Central memory CD8-positive, alpha-beta T cell (primary cell): ENCODE results near the gene CLIP2.

ENCODE experiments used
- ATAC-seq: fragments of 150-1000 bp; cut with Tn5 transposase; replicated peaks from 2 replicates; pipeline ENCODE4 v1.10.0; 2022; ENCODE audit warnings: mild to moderate bottlenecking, moderate FRiP score, moderate number of reproducible peaks; ENCODE audit not compliant: poor library complexity, severe bottlenecking; ENCODE audit errors: extremely low read depth
- DNase-seq, 2 donors: peaks; one replicate each; pipeline ENCODE4 v3.0.0; 2021; ENCODE audit warnings: low spot score in 2 of 2
- H3K27ac Mint-ChIP-seq: one replicate; pipeline ENCODE4 v1.8.0; 2022; ENCODE audit warnings: low read depth, mild to moderate bottlenecking, moderate library complexity, mixed read lengths
- H3K27me3 Mint-ChIP-seq: one replicate; pipeline ENCODE4 v1.8.0; 2022; ENCODE audit warnings: mixed read lengths
- H3K36me3 Mint-ChIP-seq: one replicate; pipeline ENCODE4 v1.8.0; 2022; ENCODE audit warnings: mild to moderate bottlenecking, moderate library complexity, mixed read lengths; ENCODE audit not compliant: insufficient read depth
- H3K4me1 Mint-ChIP-seq: one replicate; pipeline ENCODE4 v1.8.0; 2022; ENCODE audit warnings: mixed read lengths
- H3K4me3 Mint-ChIP-seq: one replicate; pipeline ENCODE4 v1.8.0; 2022; ENCODE audit warnings: mild to moderate bottlenecking, moderate library complexity, mixed read lengths
- H3K9me3 Mint-ChIP-seq: one replicate; pipeline ENCODE4 v1.8.0; 2022; ENCODE audit warnings: mixed read lengths

CLIP2 gene

GRCh38 chr7:74355091-74355490, 65.9 kb downstream of the CLIP2 start:
- Mint-ChIP-seq H3K4me1 (no peaks in the 10 kb centered on the region), H3K4me3 (no peak overlapping the region), H3K27ac (peak overlapping the region; percentile 45), H3K36me3 (peaks cover 4% of the 10 kb centered on the region), H3K27me3 (no peaks in the 10 kb centered on the region), H3K9me3 (no peaks in the 10 kb centered on the region)
- no peak for ATAC-seq
- DNase-seq: no peak

DNA sequence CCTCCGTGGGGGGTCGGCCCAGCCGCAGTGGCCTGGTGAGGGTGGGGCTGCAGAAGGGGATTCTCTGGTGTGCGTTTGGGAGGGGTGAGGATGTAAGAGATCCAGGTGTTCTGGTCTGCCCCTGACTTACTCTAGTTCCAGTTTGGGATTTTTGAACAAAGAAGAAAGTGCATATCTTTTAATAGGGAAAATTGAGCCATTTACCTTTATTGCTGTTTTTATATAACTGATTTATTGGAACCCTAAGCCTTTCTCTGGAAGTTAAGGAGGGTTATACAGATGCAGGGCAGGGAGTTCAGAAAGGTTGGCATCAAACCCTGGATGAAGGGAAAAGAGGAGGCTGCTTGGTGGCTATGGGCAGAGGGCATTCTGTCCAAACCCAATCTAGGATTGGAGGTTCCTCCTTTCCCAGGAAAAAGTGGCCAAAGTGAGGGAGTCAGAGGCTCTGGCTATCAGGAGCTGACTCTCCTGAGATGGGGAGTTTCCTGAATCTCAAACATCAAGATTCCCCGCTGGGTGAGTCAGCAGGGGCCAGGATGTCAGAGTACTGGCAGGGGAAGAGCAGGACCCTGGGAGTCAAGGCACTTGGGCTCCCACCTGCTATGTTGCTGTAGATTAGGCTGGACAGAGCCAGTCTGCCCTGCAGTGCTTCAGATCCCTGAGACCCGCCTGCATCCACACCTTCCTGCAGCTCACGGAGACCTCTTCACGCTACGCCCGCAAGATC, 67.5 kb downstream of the CLIP2 start:
- Mint-ChIP-seq H3K9me3 (no peaks in the 10 kb centered on the region), H3K4me1 (no peaks in the 10 kb centered on the region), H3K27me3 (no peaks in the 10 kb centered on the region), H3K4me3 (no peak overlapping the region), H3K27ac (peak overlapping the region; percentile 9), H3K36me3 (peaks cover 4% of the 10 kb centered on the region)
- ATAC-seq (no peak), DNase-seq (no peak)

DNA sequence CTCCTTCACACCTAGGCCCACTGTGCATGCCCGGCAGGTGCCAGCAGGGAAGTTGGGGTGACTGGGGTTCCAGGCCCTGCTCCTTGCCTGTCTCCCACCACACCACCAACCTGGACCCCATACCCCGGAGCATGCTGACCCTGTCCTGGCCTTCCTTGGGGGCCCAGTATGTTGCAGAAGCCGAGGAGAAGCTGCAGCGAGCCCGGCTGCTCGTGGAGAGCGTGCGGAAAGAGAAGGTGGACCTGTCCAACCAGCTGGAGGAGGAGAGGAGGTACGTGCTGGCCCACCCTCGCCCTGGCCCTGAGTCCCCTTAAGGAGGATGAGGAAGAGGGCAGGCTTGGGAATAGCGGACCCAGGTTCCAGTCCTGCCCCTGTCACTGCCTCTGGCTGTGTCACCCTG, 70.8 kb downstream of the CLIP2 start:
- H3K27ac Mint-ChIP-seq: no peak overlapping the region

GRCh38 chr7:74362266-74362665, 73.1 kb downstream of the CLIP2 start:
- Mint-ChIP-seq H3K27me3 (no peaks in the 10 kb centered on the region), H3K27ac (no peak overlapping the region), H3K9me3 (no peaks in the 10 kb centered on the region), H3K4me1 (no peaks in the 10 kb centered on the region), H3K36me3 (peaks cover 4% of the 10 kb centered on the region), H3K4me3 (no peak overlapping the region)
- ATAC-seq: no peak
- DNase-seq: no peak

More for the DNA sequence above, 70.8 kb downstream of the CLIP2 start:
- Mint-ChIP-seq H3K36me3 (peaks cover 4% of the 10 kb centered on the region), H3K4me3 (no peak overlapping the region), H3K9me3 (no peaks in the 10 kb centered on the region), H3K4me1 (no peaks in the 10 kb centered on the region), H3K27me3 (no peaks in the 10 kb centered on the region)
- ATAC-seq (no peak), DNase-seq (no peak)

- Mint-ChIP-seq H3K4me1 (no peaks in the 10 kb centered on the region), H3K9me3 (no peaks in the 10 kb centered on the region), H3K27me3 (no peaks in the 10 kb centered on the region), H3K27ac (no peak overlapping the region), H3K36me3 (no peaks in the 10 kb centered on the region), H3K4me3 (no peak overlapping the region)
- DNase-seq (no peak), ATAC-seq (no peak)
These were observed 74.9 kb downstream of the CLIP2 start for GRCh38 chr7:74364061-74364460.

DNA sequence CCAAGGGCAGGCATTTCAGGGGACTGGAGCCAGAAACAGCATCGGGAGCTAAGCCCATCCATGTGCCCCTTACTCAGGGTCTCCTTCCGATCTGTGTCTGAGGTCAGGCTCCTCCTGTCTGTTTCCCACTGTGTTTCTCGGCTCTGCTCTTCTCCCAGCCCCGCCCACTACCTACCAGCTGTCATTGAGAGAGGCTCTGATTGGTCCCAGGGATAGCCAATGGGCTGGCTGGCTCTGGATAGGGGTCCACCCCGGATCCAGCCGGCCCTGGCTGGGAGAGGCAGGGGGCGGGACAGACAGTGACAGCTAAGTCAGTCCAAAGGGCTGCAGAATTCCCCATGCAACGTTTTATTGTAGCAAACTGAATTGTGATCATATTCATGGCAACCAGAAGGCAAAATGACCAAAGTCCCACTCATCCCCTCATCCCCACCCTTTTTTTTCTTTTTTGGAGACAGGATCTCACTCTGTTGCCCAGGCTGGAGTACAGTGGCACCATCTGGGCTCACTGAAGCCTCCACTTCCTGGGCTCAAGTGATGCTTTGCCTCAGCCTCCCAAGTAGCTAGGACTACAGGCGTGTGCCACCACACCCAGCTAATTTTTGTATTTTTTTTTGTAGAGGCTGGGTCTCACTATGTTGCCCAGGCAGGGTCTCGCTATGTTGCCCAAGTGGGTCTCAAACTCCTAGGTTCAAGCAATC, 76.3 kb downstream of the CLIP2 start:
- Mint-ChIP-seq H3K27me3 (no peaks in the 10 kb centered on the region), H3K36me3 (no peaks in the 10 kb centered on the region), H3K9me3 (no peaks in the 10 kb centered on the region), H3K4me1 (no peaks in the 10 kb centered on the region), H3K4me3 (no peak overlapping the region), H3K27ac (no peak overlapping the region)
- ATAC-seq (no peak), DNase-seq (no peak)

GRCh38 chr7:74371381-74372341, 82.5 kb downstream of the CLIP2 start:
- DNase-seq (no peak), ATAC-seq (no peak)
- Mint-ChIP-seq H3K4me3 (peak overlapping the region; percentile 18), H3K27me3 (no peaks in the 10 kb centered on the region), H3K27ac (no peak overlapping the region), H3K9me3 (no peaks in the 10 kb centered on the region), H3K4me1 (peaks cover 15% of the 10 kb centered on the region), H3K36me3 (no peaks in the 10 kb centered on the region)

DNA sequence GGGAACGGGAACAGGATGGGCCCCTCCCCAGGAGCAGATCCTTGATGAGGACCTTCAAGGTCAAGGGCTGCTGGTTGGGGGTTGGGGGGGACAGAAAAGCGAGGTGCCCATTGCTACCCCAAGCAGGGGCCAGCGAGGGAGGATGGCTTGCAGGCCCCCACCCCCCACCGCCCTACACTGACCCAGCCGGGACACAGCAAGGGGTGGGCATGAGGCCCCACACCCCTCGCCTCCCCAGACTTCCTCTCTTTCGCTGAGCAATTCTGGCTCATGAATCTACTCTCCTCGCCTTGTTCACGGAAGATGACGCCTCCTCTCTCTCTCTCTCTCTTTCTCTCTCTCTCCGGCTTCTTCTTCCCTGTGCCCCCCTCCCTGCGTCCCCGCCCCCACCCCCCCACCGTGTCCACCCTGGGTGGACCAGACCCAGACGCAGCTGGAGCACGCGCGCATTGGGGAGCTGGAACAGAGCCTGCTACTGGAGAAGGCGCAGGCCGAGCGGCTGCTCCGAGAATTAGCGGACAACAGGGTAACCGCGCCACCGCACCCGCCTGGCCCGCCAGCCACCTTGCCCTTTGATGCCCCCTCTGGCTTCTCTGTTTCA, 83.4 kb downstream of the CLIP2 start:
- H3K36me3 Mint-ChIP-seq: no peaks in the 10 kb centered on the region
- no peaks in the 10 kb centered on the region for H3K9me3 Mint-ChIP-seq
- peaks cover 15% of the 10 kb centered on the region for H3K4me1 Mint-ChIP-seq
- H3K27me3 Mint-ChIP-seq: no peaks in the 10 kb centered on the region
- H3K27ac Mint-ChIP-seq: no peak overlapping the region
- ATAC-seq (no peak), DNase-seq (no peak)
- no peak overlapping the region for H3K4me3 Mint-ChIP-seq

DNA sequence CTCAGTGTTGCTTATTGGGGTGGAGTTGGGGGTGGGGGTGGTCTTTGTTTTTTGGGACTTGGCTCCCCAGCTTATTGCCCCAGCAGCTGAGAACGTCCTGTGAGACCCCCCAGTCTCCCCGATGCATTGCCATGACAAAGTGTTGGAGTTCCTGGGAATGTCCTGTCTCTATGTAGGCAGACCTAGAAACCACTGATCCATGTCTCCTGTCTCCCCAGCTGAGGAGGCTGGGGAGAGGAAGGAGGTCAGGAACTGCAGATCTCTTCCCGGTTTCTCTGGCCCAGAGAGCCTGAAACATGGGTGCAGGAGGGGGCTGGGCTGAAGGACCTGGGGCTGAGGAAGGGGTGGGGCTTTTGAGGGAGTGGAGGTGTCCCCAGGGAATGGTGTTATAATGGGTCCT, 84.3 kb downstream of the CLIP2 start:
- Mint-ChIP-seq H3K4me3 (no peak overlapping the region), H3K9me3 (no peaks in the 10 kb centered on the region), H3K4me1 (peaks cover 15% of the 10 kb centered on the region), H3K27ac (no peak overlapping the region), H3K36me3 (no peaks in the 10 kb centered on the region), H3K27me3 (no peaks in the 10 kb centered on the region)
- no peak for DNase-seq
- no peak for ATAC-seq

- H3K4me3 Mint-ChIP-seq: no peak overlapping the region
- no peaks in the 10 kb centered on the region for H3K9me3 Mint-ChIP-seq
These were observed 86.6 kb downstream of the CLIP2 start for GRCh38 chr7:74375726-74376220.

GRCh38 chr7:74376256-74377036, 87.2 kb downstream of the CLIP2 start:
- ATAC-seq (no peak), DNase-seq (no peak)
- H3K9me3 Mint-ChIP-seq: no peaks in the 10 kb centered on the region
- no peak overlapping the region for H3K27ac Mint-ChIP-seq
- H3K4me3 Mint-ChIP-seq: no peak overlapping the region
- H3K27me3 Mint-ChIP-seq: no peaks in the 10 kb centered on the region
- peaks cover 8% of the 10 kb centered on the region for H3K4me1 Mint-ChIP-seq
- no peaks in the 10 kb centered on the region for H3K36me3 Mint-ChIP-seq

More at GRCh38 chr7:74375726-74376220, 86.6 kb downstream of the CLIP2 start:
- DNase-seq (no peak), ATAC-seq (no peak)
- Mint-ChIP-seq H3K36me3 (no peaks in the 10 kb centered on the region), H3K27me3 (no peaks in the 10 kb centered on the region), H3K27ac (no peak overlapping the region), H3K4me1 (peaks cover 14% of the 10 kb centered on the region)
